Lung microvascular endothelial cell (primary cell): ENCODE results near the gene SPATA22. TPM values are rescaled to one million over a fixed set of nuclear protein-coding genes. Genes with fewer than 3 reads are reported as not detected.

Experiments used
- total RNA-seq: library from RNA; depleted of rRNA; stranded (reverse); fragments of >200 nt; gene quantifications from 2 replicates; pipeline ENCODE4 v1.2.1, GENCODE V29; 2014

The SPATA22 gene
- total RNA-seq, 1 donor from 2014 or later = 1.6 TPM

Other genes starting within 250 kb of the SPATA22 start
- gene OR3A1, start 173.5 kb downstream of the SPATA22 start, total RNA-seq = not detected in 2 replicates
- not detected in 2 replicates for gene OR3A2, start 85.5 kb downstream of the SPATA22 start, total RNA-seq
- gene OR1E1, start 73.4 kb downstream of the SPATA22 start, total RNA-seq = not detected in 2 replicates
- not detected in 2 replicates for gene OR3A3, start 60.4 kb downstream of the SPATA22 start, total RNA-seq
- gene OR1E2, start 38.0 kb downstream of the SPATA22 start, total RNA-seq = not detected in 2 replicates
- gene ASPA, start 4.2 kb upstream of the SPATA22 start, total RNA-seq = not detected in 2 replicates
- under 0.01 TPM in 1 of 2 replicates, not detected in the other for gene TRPV3, start 86.0 kb upstream of the SPATA22 start, total RNA-seq
- gene TRPV1, start 137.6 kb upstream of the SPATA22 start, total RNA-seq = 0.44 and 0.79 TPM in 2 replicates
- gene SHPK, start 164.4 kb upstream of the SPATA22 start, total RNA-seq = 12.0 and 15.7 TPM in 2 replicates
- 13.3 and 23.4 TPM in 2 replicates for gene CTNS, start 164.9 kb upstream of the SPATA22 start, total RNA-seq
- 176 and 204 TPM in 2 replicates for gene TAX1BP3, start 196.8 kb upstream of the SPATA22 start, total RNA-seq
- gene EMC6, start 197.0 kb upstream of the SPATA22 start, total RNA-seq = 13.9 and 18.3 TPM in 2 replicates
- gene P2RX5, start 224.3 kb upstream of the SPATA22 start, total RNA-seq = 0.20 and 0.44 TPM in 2 replicates